ENCODE data around the gene ADGB.
A peak's percentile ranks its signal among the peaks of the same experiment; 100 is the strongest.

ADGB gene

DNA sequence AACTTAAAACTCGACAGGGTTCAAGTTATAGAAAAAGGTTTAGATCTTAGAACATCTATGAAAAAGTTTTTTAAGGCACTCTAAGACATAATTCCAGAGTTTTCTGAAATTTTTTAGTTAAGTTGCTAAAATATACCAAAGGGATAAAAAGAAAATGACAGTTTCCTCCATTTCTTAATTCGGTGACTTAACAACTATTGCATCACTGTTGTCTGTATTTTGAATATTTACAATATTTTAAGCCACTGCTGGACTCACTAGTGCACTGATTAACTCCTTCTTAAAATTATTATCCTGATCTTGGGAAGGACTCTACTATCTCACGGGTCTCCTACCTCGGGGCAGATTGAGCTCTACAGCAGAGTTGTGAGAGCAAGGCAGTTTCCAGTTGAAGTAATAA, 91.0 kb downstream of the ADGB start:
- no peak for FAIRE-seq
- DNase-seq (ENCODE audit: insufficient read length): no peak
- no peak for TF ChIP-seq POLR2AphosphoS5 (IDR thresholded peaks at IDR 0.05; ENCODE audit: low read depth, low read length)
- TF ChIP-seq POLR2A (IDR thresholded peaks at IDR 0.05; ENCODE audit: low read depth, low read length): no peak
- TF ChIP-seq TAF1 (IDR thresholded peaks at IDR 0.05; ENCODE audit: borderline replicate concordance, low read depth, low read length): no peak

DNA sequence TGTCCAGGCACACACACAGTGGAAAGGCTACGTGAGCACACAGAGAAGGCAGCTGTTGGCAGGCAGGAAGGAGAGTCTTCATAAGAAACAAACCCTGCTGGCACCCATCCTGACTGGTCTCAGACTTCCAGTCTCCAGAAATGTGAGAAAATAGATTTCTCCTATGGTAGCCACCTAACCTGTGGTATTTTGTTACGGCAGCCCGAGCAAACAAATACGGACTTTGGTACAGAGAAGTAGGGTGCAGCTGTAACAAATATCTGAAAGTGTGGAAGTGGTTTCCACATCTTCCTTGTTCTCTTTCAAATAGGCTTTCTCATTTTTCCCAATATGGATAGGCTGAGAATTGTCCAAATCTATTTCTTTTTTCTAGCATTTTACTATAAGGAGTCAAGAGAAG, 94.6 kb downstream of the ADGB start:
- FAIRE-seq (no peak), DNase-seq (ENCODE audit: insufficient read length) (no peak)
- TF ChIP-seq POLR2AphosphoS5 (IDR thresholded peaks at IDR 0.05; ENCODE audit: low read depth, low read length): no peak
- no peak for TF ChIP-seq TAF1 (IDR thresholded peaks at IDR 0.05; ENCODE audit: borderline replicate concordance, low read depth, low read length)
- TF ChIP-seq POLR2A (IDR thresholded peaks at IDR 0.05; ENCODE audit: low read depth, low read length): no peak

DNA sequence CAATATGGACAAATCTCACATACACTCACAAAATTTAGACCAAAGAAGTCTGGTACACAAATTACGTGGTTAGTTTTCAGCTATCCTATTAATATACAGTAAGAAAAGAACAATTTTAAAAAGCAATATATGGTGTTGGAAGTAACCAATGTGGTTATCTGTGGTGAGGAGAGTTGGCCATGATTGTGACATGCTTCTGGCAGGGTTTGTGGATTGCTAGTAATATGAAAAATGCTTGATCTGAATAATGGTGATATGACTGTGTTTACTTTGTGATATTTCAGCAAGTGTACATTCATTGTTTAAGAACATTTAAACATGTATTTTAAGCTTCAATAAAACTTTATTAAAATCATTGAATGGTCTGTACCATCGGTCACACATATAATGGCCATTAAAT, 99.1 kb downstream of the ADGB start:
- no peak for DNase-seq (ENCODE audit: insufficient read length)
- TF ChIP-seq TAF1 (IDR thresholded peaks at IDR 0.05; ENCODE audit: borderline replicate concordance, low read depth, low read length) (no peak), POLR2A (IDR thresholded peaks at IDR 0.05; ENCODE audit: low read depth, low read length) (no peak), POLR2AphosphoS5 (IDR thresholded peaks at IDR 0.05; ENCODE audit: low read depth, low read length) (no peak)
- no peak for FAIRE-seq

DNA sequence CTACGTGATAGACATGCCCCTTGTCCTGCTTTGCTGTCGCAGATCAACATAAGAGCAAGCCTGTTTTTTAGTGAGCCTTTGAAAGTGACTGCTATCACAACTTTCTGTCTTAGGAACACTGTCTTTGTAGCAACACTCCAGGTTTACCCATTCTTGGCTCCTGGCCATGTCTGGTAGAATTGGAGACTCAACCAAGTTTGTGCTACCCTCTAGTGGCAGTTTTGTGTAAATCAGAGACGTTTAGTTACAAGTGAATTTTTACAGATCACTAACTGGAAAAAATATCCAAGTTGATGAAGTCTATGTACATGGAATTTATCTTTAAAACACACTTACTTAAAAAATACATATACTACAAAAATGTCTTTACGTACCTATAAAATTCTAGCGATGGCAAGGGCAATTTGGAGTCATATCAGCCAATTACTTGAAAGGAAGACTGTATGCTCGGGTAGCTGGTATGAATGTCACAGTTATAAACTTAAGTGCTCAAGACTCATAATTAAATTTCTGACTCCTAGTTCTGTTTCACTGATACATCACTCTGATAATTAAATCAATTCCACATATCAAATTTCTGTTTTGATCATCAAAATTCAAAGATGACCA, 101.4 kb downstream of the ADGB start:
- DNase-seq (ENCODE audit: insufficient read length): no peak
- TF ChIP-seq POLR2A (IDR thresholded peaks at IDR 0.05; ENCODE audit: low read depth, low read length): no peak
- no peak for TF ChIP-seq POLR2AphosphoS5 (IDR thresholded peaks at IDR 0.05; ENCODE audit: low read depth, low read length)
- TF ChIP-seq TAF1 (IDR thresholded peaks at IDR 0.05; ENCODE audit: borderline replicate concordance, low read depth, low read length): no peak
- peak; percentile 67 for FAIRE-seq

DNA sequence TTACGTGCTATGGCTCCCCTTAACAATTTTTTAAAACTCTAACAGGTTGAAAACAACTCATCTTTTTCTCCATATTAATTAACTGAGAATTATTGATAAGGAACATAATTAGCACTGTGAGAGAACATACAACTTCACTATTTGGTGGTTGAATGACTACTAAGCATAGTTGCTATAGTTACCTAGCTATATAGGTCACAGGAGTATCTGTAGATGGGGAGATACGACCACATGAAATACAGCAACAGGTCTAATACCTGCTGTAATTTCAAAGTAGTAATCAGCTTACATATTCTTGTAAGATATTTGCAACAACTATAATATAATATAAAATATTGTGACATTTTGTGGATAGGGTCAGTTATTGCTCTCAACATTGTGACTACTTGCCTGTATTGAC, 102.9 kb downstream of the ADGB start:
- DNase-seq (ENCODE audit: insufficient read length): no peak

DNA sequence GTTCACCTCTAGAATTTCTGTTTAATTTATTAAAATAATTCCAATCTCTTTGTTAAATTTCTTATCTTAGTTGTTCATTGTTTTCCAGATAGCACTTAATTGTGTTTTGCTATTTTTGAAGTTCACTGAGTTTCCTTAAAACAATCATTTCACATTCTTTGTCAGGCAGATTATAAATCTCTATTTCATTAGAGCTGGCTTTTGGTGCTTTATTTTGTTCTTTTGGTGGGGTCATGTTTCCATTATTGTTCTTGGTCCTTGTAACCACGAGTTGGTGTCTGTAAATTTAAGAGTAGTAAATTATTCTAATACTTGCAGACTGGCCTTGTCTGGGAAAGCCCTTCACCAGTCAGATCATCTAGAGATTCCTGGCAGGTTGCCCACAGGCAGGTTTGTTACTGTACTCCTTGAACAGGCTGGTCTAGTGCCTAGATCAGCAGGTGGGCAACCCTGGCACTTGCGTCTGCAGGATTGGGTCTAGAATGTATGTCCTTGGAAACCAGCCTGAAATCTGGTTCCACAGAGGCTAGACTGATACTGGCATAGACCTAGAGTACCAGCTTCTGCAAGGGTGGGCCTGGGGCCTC, 110.4 kb downstream of the ADGB start:
- TF ChIP-seq TAF1 (IDR thresholded peaks at IDR 0.05; ENCODE audit: borderline replicate concordance, low read depth, low read length) (no peak), POLR2A (IDR thresholded peaks at IDR 0.05; ENCODE audit: low read depth, low read length) (no peak), POLR2AphosphoS5 (IDR thresholded peaks at IDR 0.05; ENCODE audit: low read depth, low read length) (no peak)
- FAIRE-seq (no peak), DNase-seq (ENCODE audit: insufficient read length) (no peak)

More for the DNA sequence above, 102.9 kb downstream of the ADGB start:
- TF ChIP-seq TAF1 (IDR thresholded peaks at IDR 0.05; ENCODE audit: borderline replicate concordance, low read depth, low read length) (no peak), POLR2A (IDR thresholded peaks at IDR 0.05; ENCODE audit: low read depth, low read length) (no peak), POLR2AphosphoS5 (IDR thresholded peaks at IDR 0.05; ENCODE audit: low read depth, low read length) (no peak)
- FAIRE-seq: no peak

DNA sequence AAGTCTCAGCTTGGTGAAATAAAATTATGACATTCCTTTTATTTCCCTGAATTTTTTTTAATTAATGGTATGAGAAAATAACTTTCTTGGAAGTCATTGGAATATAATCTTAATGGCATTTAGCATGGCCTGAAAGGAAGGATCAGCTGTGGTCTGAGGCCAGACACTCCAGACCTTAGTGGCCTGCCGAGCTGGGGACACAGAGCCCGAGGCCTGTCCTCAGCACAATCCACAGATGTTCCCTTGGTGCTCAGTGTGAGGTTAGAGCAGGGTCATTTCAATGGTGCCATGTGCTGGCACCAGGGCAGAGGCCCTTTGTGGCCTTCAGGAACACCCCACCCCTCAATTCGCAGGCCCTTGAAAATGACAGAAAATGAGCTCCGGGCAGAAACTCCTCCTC, 120.6 kb downstream of the ADGB start:
- TF ChIP-seq POLR2AphosphoS5 (IDR thresholded peaks at IDR 0.05; ENCODE audit: low read depth, low read length) (no peak), POLR2A (IDR thresholded peaks at IDR 0.05; ENCODE audit: low read depth, low read length) (no peak), TAF1 (IDR thresholded peaks at IDR 0.05; ENCODE audit: borderline replicate concordance, low read depth, low read length) (no peak)
- DNase-seq (ENCODE audit: insufficient read length): no peak
- no peak for FAIRE-seq

DNA sequence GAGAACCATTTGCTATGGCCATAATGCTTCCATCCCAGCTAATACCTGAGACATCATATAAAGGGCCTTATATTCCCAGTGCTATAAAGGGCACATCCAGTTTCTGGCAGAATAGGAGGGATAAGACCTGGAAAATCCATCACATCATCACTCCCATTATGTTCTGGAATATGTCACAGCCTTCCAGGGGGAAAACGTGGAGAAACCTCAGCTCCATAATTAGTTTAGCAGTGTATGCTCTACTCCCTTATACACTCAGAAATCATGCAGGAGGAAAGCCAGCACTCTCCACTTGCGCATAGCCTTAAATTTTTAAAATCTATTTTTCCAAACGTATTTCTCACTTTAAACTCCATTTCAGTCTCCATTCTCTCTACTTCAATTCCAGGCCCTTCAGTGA, 140.9 kb downstream of the ADGB start:
- TF ChIP-seq POLR2AphosphoS5 (IDR thresholded peaks at IDR 0.05; ENCODE audit: low read depth, low read length) (no peak), TAF1 (IDR thresholded peaks at IDR 0.05; ENCODE audit: borderline replicate concordance, low read depth, low read length) (no peak), POLR2A (IDR thresholded peaks at IDR 0.05; ENCODE audit: low read depth, low read length) (no peak)
- FAIRE-seq (no peak), DNase-seq (ENCODE audit: insufficient read length) (no peak)

DNA sequence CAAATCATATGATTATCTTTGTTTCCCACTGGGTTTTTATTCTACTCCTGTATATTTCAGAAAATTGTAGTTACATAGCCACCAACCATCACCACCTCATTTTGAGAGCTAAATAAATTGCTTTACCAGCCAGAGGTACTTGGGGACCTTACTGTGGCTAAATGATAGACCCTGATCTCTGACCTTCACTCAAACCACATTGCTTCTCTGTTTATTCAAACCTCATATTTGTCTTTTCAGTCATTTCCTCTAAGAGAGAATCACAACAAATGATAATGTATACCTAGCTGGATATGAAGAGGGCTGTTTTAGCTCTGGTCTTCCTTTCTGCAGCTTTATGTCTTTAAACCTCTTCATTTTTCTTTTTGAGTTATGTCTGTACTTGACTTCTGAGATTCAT, 142.8 kb downstream of the ADGB start:
- TF ChIP-seq POLR2A (IDR thresholded peaks at IDR 0.05; ENCODE audit: low read depth, low read length) (no peak), POLR2AphosphoS5 (IDR thresholded peaks at IDR 0.05; ENCODE audit: low read depth, low read length) (no peak), TAF1 (IDR thresholded peaks at IDR 0.05; ENCODE audit: borderline replicate concordance, low read depth, low read length) (no peak)
- FAIRE-seq (no peak), DNase-seq (ENCODE audit: insufficient read length) (no peak)

DNA sequence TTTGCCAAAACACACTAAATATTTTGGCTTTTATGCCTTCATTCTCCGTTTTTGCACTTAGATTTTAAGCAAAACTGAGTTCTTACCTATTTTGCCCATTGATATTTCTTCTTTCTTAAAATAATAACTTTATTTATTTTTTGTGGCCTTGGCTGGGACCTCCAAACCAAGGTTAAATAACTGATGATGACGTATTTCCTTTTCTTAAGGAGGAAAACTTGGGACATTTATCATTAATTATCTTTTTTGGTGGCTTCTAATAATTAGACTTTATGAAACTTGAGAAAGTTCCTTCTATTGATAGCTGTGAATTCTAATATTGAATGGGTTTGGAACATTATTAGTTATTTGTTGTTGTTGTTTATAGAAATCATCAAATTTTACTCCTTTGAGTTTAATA, 154.5 kb downstream of the ADGB start:
- TF ChIP-seq TAF1 (IDR thresholded peaks at IDR 0.05; ENCODE audit: borderline replicate concordance, low read depth, low read length): no peak
- TF ChIP-seq POLR2A (IDR thresholded peaks at IDR 0.05; ENCODE audit: low read depth, low read length): no peak
- no peak for TF ChIP-seq POLR2AphosphoS5 (IDR thresholded peaks at IDR 0.05; ENCODE audit: low read depth, low read length)
- FAIRE-seq: no peak
- DNase-seq (ENCODE audit: insufficient read length): no peak

DNA sequence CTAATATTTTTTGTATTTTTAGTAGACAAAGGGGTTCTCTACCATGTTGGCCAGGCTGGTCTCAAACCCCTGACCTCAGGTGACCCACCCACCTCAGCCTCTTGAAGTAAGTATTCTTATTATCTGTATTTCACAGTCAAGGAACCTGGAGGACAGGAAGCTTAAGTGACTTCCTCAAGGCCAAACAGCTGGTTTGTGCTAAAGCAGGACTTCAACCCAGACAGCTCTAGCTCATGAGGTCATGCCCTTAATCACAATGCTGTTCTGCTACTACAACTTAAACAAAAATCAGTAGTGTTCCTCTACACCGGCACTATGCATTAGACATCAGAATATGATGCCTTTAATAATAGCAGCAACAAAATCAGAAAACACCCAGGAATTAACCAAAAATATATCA, 168.9 kb downstream of the ADGB start:
- DNase-seq (ENCODE audit: insufficient read length): no peak
- TF ChIP-seq POLR2A (IDR thresholded peaks at IDR 0.05; ENCODE audit: low read depth, low read length): no peak
- no peak for TF ChIP-seq POLR2AphosphoS5 (IDR thresholded peaks at IDR 0.05; ENCODE audit: low read depth, low read length)
- TF ChIP-seq TAF1 (IDR thresholded peaks at IDR 0.05; ENCODE audit: borderline replicate concordance, low read depth, low read length): no peak
- FAIRE-seq: no peak

DNA sequence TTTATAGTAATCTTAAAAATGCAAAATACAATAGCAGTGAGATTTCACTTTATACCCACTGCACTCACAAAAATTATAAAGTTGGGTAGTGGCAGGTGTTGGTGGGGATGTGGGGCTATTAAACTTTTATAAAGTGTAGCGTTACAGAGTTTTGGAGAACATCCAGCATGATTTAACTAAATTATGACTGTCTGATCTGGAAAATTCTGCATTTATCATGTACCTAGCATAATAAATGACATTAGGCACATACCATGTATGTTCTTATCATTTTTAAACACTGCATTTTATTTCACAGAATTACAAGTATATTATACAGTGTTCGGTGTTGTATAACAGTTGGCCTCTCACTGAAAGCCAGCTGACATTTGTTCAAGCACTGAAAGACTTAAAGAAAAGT, 169.9 kb downstream of the ADGB start:
- no peak for TF ChIP-seq POLR2AphosphoS5 (IDR thresholded peaks at IDR 0.05; ENCODE audit: low read depth, low read length)
- no peak for TF ChIP-seq TAF1 (IDR thresholded peaks at IDR 0.05; ENCODE audit: borderline replicate concordance, low read depth, low read length)
- no peak for DNase-seq (ENCODE audit: insufficient read length)
- FAIRE-seq: no peak

Measured in GM12892 (cell line).